GM18909 (cell line): ENCODE measurements around the gene RSPH3.

Experiments
- ATAC-seq: cut with Tn5 transposase; IDR thresholded peaks from one replicate; pipeline ENCODE4 v1.9.1; 2021; ENCODE audit warnings: mild to moderate bottlenecking; ENCODE audit not compliant: unreplicated experiment, poor library complexity

The RSPH3 gene

DNA sequence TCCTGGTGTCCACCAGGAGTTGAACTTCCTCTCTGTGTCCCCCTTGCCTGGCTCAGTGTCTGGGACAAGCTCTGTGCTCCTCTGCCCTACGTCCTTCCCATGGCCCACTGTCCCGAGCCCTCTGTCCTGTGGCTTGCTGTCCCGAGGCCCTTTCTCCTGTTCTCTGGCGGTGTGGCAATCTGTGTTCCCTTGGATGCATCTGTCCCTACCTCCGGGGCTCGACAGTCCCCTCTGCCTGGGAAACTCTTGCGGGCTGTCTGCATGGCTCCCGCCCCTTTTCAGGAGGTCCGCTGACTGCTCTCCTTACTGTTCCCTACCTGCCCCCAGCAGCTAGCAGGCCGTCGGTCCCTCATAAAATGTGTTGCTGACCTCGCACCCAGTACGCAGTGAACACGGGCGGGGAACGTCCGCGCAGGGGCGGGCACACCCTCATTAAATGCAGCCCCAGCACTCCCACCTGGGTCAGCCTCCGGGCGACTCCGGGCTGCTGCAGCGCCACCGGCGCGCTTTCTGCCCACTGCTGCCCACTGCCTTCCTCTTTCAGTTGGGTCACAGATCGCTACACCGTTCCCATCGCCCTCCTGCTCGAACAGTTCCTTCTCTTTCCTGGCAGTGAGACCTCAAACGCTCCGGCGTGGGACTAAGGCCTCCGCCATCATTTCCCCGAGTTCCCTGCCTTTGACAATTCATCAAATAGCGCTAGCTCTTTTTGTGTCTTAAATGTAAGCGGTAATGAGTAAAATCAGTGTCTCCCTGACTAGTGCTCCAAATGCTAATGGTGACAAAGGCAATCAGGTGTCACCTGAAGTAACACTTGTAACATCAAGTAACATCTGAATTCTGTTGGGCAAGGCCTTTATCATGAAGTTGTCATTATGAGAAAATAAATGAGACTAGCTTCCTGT lies 60.5 kb downstream of the RSPH3 start:
- ATAC-seq: no peak

DNA sequence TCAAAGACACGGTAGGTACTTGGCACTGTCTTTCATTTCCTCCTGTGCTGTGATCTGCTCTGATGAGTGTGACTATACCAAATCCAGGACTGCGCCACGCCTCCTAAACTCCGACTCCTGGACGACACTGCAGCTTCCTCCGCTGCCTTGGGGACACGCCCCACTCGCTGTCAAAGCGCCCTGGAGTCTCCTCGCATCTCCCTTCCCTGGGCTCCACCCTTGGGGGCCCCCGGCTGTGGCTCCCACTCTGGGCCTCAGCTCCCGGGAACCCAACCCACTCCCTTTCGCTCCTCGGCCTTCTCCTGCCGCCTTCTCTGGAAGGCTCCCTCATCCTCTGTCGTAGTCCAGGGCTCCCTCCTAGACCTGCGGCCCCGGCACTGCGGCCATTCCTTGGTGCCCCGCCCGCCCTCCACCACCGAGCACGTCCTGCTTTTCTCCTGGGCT lies 61.2 kb downstream of the RSPH3 start:
- no peak for ATAC-seq

DNA sequence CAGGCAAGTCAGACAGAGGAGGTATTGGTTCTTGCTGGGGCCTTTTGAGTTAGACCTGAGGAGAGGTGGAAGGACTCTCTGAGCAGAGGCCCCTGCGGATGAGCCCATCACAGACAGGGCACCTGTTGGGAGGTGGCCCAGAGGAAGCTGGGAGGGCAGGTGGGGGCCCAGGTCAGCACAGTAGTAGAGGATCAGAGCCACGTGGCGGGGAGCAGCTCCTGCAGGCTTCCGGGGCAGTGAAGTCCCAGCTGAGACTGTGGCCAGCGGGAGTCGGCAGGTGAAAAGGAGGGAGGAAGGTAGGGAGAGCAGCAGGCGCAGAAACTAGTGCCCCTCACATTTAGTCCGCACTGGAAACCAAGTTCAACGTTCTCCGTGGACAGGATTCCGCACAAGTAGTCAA lies 61.8 kb downstream of the RSPH3 start:
- no peak for ATAC-seq

DNA sequence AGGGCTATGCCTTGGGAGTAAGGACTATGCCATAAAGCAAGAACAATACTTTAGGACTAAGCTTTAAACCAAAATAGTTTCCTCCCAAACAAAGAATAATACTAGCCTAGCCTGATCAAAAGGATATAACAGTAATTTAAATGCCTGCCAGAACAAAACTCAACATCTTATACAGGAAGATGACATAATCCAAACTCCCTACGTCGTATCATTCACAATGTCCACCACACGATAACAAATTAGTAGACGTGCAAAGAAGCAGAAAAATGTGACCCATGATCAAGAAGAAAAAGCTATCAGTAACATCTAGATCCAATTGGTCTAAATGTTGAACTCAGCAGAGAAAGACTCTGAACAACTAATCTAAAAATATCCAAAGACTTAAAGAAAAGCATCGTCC lies 65.8 kb downstream of the RSPH3 start:
- ATAC-seq: no peak

DNA sequence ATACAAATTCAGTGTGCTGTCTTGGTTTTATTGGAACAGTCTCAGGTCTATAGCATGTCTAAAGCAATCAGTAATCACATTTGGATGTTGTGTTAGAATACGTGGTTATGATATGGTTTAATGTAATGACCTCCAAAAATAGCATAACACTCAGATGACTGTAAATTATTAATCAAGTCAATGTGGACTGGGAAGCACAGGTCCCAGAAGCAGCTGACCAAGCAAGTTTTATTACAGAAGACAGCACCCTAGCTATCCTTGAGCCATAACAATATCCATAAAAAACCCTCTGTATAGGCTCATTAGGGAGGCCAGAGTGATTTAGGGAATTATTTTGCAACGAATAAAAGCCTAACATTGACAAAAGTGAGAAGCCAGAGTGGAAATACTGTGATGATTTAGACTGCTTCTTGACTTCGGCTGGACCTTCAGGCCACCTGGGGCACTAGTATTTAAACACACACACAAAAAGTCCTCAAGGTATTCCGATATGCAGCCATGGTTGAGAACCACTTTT lies 66.9 kb downstream of the RSPH3 start:
- no peak for ATAC-seq

DNA sequence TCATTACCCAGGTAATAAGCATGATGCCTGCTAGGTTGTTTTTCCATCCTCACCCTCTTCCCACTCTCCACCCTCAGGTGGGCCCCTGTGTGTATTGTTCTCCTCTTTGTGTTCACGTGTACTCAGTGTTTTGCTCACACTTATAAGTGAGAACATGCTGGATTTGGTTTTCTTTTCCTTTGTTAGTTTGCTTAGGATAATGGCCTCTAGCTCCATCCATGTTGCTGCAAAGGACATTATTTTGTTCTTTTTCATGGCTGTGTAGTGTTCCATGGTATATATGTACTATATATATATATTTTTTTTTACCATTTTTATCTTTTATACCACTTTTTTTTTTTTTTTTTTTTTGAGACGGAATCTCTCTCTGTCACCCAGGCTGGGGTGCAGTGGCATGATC lies 71.9 kb downstream of the RSPH3 start:
- ATAC-seq: no peak

DNA sequence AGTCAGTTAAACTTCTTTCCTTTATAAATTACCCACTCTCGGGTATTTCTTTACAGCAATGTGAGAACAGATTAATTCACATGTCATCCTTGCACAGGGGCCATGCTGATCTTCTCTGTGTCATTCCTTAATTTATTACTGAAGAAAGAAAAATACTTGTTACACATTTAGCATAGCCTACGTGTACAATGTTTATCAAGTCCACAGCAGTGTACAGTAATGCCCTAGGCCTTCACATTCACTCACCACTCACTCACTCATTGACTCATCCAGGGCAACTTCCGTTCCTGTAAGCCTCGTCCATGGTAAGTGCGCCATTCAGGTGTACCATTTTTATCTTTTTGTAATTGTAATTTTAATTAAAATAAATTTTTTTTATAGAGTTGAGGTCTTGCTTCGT lies 73.6 kb downstream of the RSPH3 start:
- ATAC-seq: no peak

DNA sequence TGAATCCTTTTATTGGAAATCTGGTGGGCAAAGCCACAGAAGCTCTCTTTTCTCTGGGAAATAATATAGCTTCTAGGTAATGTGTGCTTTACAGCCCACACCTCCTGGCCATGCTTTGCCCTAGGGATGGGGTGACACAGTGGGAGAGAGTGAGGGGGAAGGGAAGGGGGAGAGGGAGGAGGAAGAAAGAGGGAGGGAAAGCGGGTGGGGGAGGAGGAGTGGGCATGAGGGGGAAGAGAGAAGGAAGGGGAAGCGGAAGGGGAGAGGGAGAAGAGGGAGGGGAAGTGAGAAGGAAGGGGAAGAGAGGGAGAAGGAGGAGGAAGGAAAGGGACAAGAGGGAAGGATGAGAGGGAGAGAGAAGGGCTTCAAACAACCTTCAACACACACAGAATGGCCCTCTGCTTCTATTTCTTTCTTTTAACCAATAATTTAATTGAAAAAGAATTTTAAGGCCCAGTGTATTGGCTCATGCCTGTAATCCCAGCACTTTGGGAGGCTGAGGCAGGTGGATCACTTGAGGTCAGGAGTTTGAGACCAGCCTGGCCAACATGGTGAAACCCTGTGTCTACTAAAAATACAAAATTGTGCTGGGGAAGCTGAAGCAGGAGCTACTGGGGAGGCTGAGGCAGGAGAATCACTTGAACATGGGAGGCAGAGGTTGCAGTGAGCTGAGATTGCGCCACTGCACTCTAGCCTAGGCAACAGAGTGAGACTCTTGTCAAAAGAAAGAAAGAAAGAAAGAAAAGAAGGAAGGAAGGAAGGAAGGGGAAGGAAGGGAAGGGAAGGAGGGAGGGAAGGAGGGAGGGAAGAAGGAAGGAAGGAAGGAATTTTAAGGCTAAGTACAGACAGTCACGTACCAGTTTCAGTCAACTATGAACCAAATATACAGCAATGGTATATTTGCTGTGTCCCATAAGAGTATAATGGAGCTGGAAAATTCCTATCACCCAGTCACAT lies 75.2 kb downstream of the RSPH3 start:
- no peak for ATAC-seq

DNA sequence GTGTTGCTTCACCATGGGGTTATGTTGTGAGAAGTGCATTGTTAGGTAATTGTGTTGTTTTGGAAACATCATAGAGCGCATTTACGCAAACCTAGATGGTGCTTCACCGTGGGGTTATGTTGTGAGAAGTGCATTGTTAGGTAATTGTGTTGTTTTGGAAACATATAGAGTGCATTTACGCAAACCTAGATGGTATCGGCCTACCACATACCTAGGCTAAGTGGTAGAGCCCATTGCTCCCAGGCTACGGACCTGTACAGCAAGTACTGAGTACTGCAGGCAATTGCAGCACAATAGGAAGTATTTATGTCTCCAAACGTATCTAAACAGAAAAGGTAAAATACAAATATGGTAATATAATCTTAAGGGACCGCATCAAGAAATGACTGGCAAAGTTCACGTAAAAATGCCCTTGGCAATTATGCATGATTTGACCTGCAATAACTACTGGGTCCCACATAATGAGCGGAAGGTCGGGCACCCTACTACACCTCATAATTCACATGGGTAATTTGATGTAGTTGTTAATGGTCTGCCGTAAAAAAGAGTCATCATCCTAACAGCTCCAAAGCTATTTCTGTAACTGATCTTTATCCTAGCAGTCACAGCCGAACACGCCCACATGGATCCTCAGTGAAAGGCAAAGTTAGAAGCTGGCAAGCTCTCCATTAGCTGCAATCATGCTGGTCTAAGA lies 76.0 kb downstream of the RSPH3 start:
- no peak for ATAC-seq
